ENCODE results near the gene AFF2.

DNA sequence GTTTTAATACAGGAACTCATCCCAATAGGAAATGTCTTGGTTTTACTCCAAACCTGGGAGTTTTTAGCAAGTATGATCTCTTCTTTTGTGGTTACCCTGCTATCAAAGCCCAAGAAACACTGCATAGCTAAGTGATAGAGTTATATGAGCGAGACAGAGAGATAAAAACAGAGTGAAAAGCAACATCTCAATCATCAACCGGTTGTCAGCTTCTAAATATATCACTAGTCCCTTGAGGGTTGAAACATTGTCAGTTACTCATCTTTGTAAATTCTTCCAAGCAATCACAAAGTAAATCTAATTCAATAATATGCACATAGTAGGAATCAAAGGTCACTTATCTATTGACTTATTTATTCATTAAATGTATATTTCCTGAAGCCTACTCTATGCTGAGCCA lies 520.7 kb downstream of the AFF2 start:
- TF ChIP-seq POLR2A (IDR thresholded peaks at IDR 0.05; ENCODE audit: low read depth, low read length) = no peak
- no peak for TF ChIP-seq TAF1 (IDR thresholded peaks at IDR 0.05; ENCODE audit: borderline replicate concordance, low read depth, low read length)

Measured in GM12892 (cell line).